ENCODE results near the gene CEACAM1.

Gene CEACAM1

DNA sequence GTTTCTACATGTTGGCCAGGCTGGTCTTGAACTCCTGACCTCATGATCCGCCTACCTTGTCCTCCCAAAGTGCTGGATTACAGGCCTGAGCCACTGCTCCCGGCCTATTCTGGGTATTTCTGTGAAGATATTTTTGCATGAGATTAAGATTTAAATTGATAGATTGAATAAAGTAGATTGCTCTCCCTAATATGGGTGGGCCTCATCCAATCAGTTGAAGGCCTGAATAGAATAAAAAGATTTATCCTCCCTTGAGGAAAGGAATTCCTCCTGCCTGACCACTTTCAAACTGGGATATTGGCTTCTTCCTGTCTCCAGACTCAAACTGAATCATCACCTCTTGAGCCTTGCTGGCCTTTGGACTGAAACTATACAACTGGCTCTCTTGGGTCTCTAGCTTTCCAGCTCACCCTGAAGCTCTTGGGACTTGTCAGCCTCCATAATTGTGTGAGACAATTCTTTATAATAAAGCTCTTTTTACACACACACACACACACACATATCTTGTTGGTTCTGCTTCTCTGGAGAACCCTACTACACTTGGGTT lies 49.4 kb downstream of the CEACAM1 start:
- Histone ChIP-seq H3K27ac (ENCODE audit: insufficient read depth, low read depth, low read length, poor library complexity, severe bottlenecking) (no peak overlapping the region), H3K4me1 (ENCODE audit: control insufficient read depth, insufficient read depth, low read length) (peaks cover 4% of the 10 kb centered on the region), H3K27me3 (ENCODE audit: control insufficient read depth, insufficient read depth, low read length, poor library complexity, severe bottlenecking) (no peaks in the 10 kb centered on the region), H3K4me3 (ENCODE audit: insufficient read depth, low read depth, low read length) (no peak overlapping the region), H3K9me3 (ENCODE audit: control insufficient read depth, low read length) (no peaks in the 10 kb centered on the region), H3K36me3 (ENCODE audit: control insufficient read depth, insufficient read depth, low read length) (no peaks in the 10 kb centered on the region)
- 95 to 97% methylated on average over 2 of the region's 2 CpGs for WGBS, 2 experiments

DNA sequence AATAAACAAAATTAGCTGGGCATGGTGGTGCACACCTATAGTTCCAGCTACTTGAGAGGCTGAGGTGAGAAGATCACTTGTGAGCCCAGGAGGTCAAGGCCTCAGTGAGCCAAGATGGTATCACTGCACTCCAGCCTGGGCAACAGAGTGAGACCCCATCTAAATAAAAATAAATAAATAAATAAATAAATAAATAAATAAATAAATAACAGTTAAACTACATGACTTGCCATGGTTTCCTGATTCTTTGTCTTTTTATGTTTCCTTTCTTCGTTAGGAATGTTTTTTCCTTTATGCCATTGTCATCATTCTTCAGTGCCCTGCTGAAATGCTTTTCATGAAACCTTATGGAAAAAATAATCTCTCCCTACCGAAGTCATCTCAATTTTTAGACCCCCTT lies 50.3 kb downstream of the CEACAM1 start:
- H3K4me1 ChIP-seq (ENCODE audit: control insufficient read depth, insufficient read depth, low read length): peaks cover 7% of the 10 kb centered on the region
- H3K4me3 ChIP-seq (ENCODE audit: insufficient read depth, low read depth, low read length): no peak overlapping the region
- H3K9me3 ChIP-seq (ENCODE audit: control insufficient read depth, low read length): no peaks in the 10 kb centered on the region
- no peak overlapping the region for H3K27ac ChIP-seq (ENCODE audit: insufficient read depth, low read depth, low read length, poor library complexity, severe bottlenecking)
- WGBS, 2 experiments: 97 to 100% methylated on average over 1 of the region's 2 CpGs
- H3K27me3 ChIP-seq (ENCODE audit: control insufficient read depth, insufficient read depth, low read length, poor library complexity, severe bottlenecking): no peaks in the 10 kb centered on the region
- H3K36me3 ChIP-seq (ENCODE audit: control insufficient read depth, insufficient read depth, low read length): no peaks in the 10 kb centered on the region

DNA sequence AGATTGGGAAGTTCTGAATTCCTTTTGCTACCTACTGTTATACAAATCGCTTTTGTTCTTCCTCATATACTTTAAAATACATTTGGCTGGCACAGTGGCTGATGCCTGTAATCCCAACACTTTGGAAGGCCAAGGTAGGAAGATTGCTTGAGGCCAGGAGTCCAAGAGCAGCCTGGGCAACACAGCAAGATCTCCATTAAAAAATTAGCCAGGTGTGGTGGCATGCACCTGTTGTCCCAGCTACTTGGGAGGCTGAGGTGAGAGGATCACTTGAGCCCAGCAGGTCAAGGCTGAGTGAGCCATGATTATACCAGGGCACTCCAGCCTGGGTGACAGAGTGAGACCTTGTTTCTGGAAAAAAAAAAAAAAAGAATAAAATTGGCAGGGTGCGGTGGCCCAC lies 51.2 kb downstream of the CEACAM1 start:
- no peaks in the 10 kb centered on the region for H3K9me3 ChIP-seq (ENCODE audit: control insufficient read depth, low read length)
- H3K27me3 ChIP-seq (ENCODE audit: control insufficient read depth, insufficient read depth, low read length, poor library complexity, severe bottlenecking): no peaks in the 10 kb centered on the region
- no peaks in the 10 kb centered on the region for H3K36me3 ChIP-seq (ENCODE audit: control insufficient read depth, insufficient read depth, low read length)
- no peak overlapping the region for H3K27ac ChIP-seq (ENCODE audit: insufficient read depth, low read depth, low read length, poor library complexity, severe bottlenecking)
- peaks cover 7% of the 10 kb centered on the region for H3K4me1 ChIP-seq (ENCODE audit: control insufficient read depth, insufficient read depth, low read length)
- WGBS, 2 experiments: 86 to 96% methylated on average over 2 of the region's 2 CpGs
- H3K4me3 ChIP-seq (ENCODE audit: insufficient read depth, low read depth, low read length): no peak overlapping the region

DNA sequence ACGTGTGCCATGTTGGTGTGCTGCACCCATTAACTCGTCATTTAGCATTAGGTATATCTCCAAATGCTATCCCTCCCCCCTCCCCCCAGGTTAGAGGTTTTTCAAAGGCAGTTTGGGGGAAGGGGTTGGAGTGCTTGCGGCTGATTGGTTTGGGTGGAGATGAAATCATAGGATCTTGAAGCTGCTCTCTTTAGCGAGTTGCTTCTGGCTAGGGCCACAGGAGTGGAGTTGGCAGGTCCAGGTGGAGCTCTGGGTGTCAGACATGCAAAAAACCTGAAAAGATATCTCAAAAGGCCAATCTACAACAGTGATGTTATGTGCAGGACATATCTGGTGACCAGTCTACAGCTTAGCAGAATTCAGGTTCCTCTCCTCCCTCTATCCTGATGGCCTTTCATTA lies 52.9 kb downstream of the CEACAM1 start:
- peaks cover 7% of the 10 kb centered on the region for H3K4me1 ChIP-seq (ENCODE audit: control insufficient read depth, insufficient read depth, low read length)
- H3K9me3 ChIP-seq (ENCODE audit: control insufficient read depth, low read length): no peaks in the 10 kb centered on the region
- H3K4me3 ChIP-seq (ENCODE audit: insufficient read depth, low read depth, low read length): no peak overlapping the region
- 33 to 45% methylated on average over 2 of the region's 4 CpGs for WGBS, 2 experiments
- no peak overlapping the region for H3K27ac ChIP-seq (ENCODE audit: insufficient read depth, low read depth, low read length, poor library complexity, severe bottlenecking)
- H3K27me3 ChIP-seq (ENCODE audit: control insufficient read depth, insufficient read depth, low read length, poor library complexity, severe bottlenecking): no peaks in the 10 kb centered on the region
- no peaks in the 10 kb centered on the region for H3K36me3 ChIP-seq (ENCODE audit: control insufficient read depth, insufficient read depth, low read length)

DNA sequence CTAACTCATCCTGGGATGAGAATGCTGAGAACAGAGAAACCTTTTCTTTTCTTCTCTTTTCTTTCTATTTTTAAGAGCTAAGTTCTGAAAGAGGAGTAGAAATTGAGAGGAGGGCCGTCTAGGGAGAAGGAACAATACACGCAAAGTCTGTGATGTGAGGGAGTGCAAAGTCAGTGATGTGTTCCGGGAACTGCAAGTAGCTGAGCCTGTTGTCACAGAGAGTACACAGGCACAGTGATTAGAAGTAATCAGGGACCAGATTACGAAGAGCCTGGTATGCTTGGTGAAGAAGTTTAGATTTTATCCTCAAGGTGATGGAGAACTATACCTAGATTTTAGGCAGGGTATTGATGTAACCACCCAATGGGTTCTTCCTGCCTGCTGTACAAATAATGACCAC lies 53.5 kb downstream of the CEACAM1 start:
- H3K36me3 ChIP-seq (ENCODE audit: control insufficient read depth, insufficient read depth, low read length): no peaks in the 10 kb centered on the region
- 42 to 48% methylated on average over 4 of the region's 4 CpGs for WGBS, 2 experiments
- H3K27ac ChIP-seq (ENCODE audit: insufficient read depth, low read depth, low read length, poor library complexity, severe bottlenecking): no peak overlapping the region
- H3K4me1 ChIP-seq (ENCODE audit: control insufficient read depth, insufficient read depth, low read length): peaks cover 7% of the 10 kb centered on the region
- H3K4me3 ChIP-seq (ENCODE audit: insufficient read depth, low read depth, low read length): no peak overlapping the region
- no peaks in the 10 kb centered on the region for H3K9me3 ChIP-seq (ENCODE audit: control insufficient read depth, low read length)
- no peaks in the 10 kb centered on the region for H3K27me3 ChIP-seq (ENCODE audit: control insufficient read depth, insufficient read depth, low read length, poor library complexity, severe bottlenecking)

DNA sequence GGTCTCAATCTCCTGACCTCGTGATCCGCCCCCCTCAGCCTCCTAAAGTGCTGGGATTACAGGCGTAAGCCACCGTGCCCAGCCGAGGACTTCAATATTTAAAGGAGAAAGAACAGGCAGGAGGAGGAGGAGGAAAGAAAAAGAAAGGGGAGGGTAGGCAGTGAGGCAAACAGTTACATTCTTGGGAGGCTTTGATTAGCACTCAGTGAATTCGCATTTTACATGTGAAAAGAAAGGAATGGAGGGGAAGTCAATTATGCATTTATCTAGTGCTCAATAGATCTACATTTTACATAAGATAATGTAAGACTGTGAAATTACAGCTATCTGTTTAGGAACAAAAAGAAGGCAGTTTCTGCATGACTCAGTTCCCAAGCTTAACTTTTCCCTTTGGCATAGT lies 54.6 kb downstream of the CEACAM1 start:
- Histone ChIP-seq H3K27me3 (ENCODE audit: control insufficient read depth, insufficient read depth, low read length, poor library complexity, severe bottlenecking) (no peaks in the 10 kb centered on the region), H3K4me1 (ENCODE audit: control insufficient read depth, insufficient read depth, low read length) (peaks cover 7% of the 10 kb centered on the region), H3K4me3 (ENCODE audit: insufficient read depth, low read depth, low read length) (no peak overlapping the region), H3K36me3 (ENCODE audit: control insufficient read depth, insufficient read depth, low read length) (no peaks in the 10 kb centered on the region), H3K27ac (ENCODE audit: insufficient read depth, low read depth, low read length, poor library complexity, severe bottlenecking) (no peak overlapping the region), H3K9me3 (ENCODE audit: control insufficient read depth, low read length) (no peaks in the 10 kb centered on the region)
- 7 to 8% methylated on average over 6 of the region's 6 CpGs for WGBS, 2 experiments

DNA sequence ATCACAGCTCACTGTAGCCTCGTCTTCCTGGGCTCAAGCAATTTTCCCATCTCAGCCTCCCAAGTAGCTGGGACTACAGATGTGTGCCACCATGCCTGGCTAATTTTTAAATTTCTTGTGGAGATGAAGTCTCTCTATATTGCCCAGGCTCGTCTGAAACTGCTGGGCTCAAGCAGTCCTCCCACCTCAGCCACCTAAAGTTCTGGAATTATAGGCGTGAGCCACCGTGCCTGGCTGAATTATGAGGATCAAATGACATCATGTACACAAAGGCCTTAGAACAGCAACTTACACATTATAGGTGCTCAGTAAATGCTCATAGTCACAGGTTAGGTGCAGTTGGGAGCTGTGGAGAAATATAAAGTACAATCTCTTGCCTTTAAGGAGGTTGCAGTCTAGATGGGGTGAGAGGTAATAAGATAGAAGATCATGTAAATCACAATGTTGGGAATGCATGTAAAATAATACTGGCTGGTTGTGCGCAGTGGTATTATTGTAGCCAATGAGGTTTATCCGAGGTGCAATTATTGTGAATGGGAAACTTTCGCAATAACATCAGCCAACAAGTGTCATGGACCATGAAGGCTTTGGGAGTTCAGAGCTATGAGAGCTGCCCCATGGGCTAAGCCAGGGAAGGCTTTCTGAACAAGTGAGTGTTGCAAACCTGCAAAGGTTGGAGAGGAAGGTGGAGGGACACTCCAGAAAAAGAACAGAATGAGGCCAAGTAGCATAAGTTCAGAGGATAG lies 55.7 kb downstream of the CEACAM1 start:
- WGBS, 2 experiments: 90 to 96% methylated on average over 7 of the region's 7 CpGs

DNA sequence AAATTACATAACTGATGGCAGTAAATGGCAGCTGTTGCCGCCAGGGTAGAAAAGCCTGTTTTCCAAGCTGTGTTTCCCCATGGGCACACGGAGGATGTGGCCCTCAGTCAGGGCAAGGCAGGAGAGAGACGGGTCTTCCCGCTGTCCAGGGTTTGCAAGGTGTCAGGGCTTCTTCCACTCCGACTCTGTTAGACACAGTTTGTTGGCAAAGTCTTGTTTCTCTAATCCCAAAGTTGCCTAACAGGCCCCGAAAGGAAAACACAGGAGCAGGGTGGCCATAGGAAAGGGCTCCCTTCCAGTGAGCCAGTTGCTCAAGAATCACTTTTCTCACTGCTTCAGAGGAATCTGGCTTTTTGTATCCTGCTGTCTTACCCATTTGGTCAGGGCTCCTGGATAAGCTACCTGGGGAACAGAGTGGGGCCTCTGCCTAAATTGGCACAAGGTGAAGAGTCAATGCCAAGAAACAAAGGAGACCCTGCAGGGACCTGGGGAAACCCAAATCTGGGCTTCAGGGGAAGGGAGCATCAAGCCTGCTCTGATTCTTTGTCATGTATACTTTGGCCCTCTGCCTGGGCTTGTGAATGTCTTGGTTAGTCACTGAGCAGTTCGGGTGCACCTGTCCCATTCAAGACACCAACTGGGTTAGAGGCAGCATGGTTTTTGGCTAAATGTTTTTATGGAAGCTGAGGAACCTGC lies 56.6 kb downstream of the CEACAM1 start:
- no peaks in the 10 kb centered on the region for H3K36me3 ChIP-seq (ENCODE audit: control insufficient read depth, insufficient read depth, low read length)

More for the DNA sequence above, 55.7 kb downstream of the CEACAM1 start:
- Histone ChIP-seq H3K27me3 (ENCODE audit: control insufficient read depth, insufficient read depth, low read length, poor library complexity, severe bottlenecking) (no peaks in the 10 kb centered on the region), H3K27ac (ENCODE audit: insufficient read depth, low read depth, low read length, poor library complexity, severe bottlenecking) (no peak overlapping the region), H3K4me1 (ENCODE audit: control insufficient read depth, insufficient read depth, low read length) (peaks cover 7% of the 10 kb centered on the region), H3K36me3 (ENCODE audit: control insufficient read depth, insufficient read depth, low read length) (no peaks in the 10 kb centered on the region), H3K4me3 (ENCODE audit: insufficient read depth, low read depth, low read length) (no peak overlapping the region), H3K9me3 (ENCODE audit: control insufficient read depth, low read length) (no peaks in the 10 kb centered on the region)

DNA sequence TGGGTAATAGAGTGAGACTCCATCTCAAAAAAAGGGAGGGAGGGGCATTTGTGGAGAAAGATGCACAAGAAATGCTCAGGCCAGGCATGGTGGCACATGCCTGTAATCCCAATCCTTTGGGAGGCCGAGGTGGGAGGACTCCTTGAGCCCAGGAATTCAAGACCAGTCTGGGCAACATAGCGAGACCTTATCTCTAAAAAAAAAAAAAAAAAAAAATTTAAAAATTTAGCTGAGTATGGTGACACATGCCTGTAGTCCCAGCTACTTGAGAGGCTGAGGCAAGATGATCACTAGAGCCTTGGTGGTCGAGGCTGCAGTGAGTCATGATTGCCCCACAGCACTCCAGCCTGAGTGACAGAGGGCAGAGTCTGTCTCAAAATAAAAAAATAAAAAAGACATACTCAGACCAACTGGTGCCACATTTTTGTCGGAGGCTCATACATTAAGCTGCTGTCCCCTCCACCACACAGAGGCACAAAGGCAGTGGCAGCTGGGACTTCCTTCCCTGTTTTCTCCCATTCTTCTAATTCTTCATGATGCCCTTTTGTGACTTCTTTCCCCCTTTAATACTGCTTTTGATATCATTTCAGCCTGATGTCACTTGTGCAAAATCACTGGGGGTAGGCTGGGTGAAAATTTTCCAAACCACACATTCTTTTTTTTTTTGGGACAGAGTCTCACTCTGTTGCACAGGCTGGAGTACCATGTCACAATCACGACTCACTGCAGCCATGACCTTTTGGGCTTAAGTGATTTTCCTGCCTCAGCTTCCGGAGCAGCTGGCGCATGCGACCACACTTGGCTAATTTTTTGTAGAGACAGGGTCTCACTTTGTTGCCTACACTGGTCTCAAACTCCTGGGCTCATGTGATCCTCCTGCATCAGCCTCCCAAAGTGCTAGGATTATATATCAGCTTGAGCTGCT lies 58.7 kb downstream of the CEACAM1 start:
- no peaks in the 10 kb centered on the region for H3K27me3 ChIP-seq (ENCODE audit: control insufficient read depth, insufficient read depth, low read length, poor library complexity, severe bottlenecking)
- H3K27ac ChIP-seq (ENCODE audit: insufficient read depth, low read depth, low read length, poor library complexity, severe bottlenecking): no peak overlapping the region
- H3K4me3 ChIP-seq (ENCODE audit: insufficient read depth, low read depth, low read length): no peak overlapping the region
- WGBS, 2 experiments: 92 to 96% methylated on average over 7 to 8 of the region's 8 CpGs
- no peaks in the 10 kb centered on the region for H3K9me3 ChIP-seq (ENCODE audit: control insufficient read depth, low read length)
- H3K4me1 ChIP-seq (ENCODE audit: control insufficient read depth, insufficient read depth, low read length): peaks cover 7% of the 10 kb centered on the region
- H3K36me3 ChIP-seq (ENCODE audit: control insufficient read depth, insufficient read depth, low read length): no peaks in the 10 kb centered on the region

More for the DNA sequence above, 56.6 kb downstream of the CEACAM1 start:
- Histone ChIP-seq H3K9me3 (ENCODE audit: control insufficient read depth, low read length) (no peaks in the 10 kb centered on the region), H3K4me3 (ENCODE audit: insufficient read depth, low read depth, low read length) (no peak overlapping the region), H3K27me3 (ENCODE audit: control insufficient read depth, insufficient read depth, low read length, poor library complexity, severe bottlenecking) (no peaks in the 10 kb centered on the region), H3K27ac (ENCODE audit: insufficient read depth, low read depth, low read length, poor library complexity, severe bottlenecking) (no peak overlapping the region), H3K4me1 (ENCODE audit: control insufficient read depth, insufficient read depth, low read length) (peaks cover 7% of the 10 kb centered on the region)
- 79 to 80% methylated on average over 7 of the region's 7 CpGs for WGBS, 2 experiments

Measured in ectodermal cell (in vitro differentiated cells).